Measurements from ENCODE around the gene ATP2A3.

Gene ATP2A3

GRCh38 chr17:3985846-3986245 lies 21.6 kb upstream of the ATP2A3 start:
- H3K4me1 ChIP-seq: peaks cover 38% of the 10 kb centered on the region
- H3K36me3 ChIP-seq: no peaks in the 10 kb centered on the region
- H3K4me2 ChIP-seq: peak overlapping the region; percentile 73
- no peak overlapping the region for H3K9ac ChIP-seq
- no peaks in the 10 kb centered on the region for H4K20me1 ChIP-seq
- 0 out of 2 replicates have a peak, but pooled peaks cover 4% of the 10 kb centered on the region for H3K9me3 ChIP-seq
- H3K27ac ChIP-seq: no peak overlapping the region
- no peak overlapping the region for H3K4me3 ChIP-seq
- no peaks in the 10 kb centered on the region for H3K27me3 ChIP-seq
- TF ChIP-seq Cebpa-rat (IDR thresholded peaks at IDR 0.05): no peak

GRCh38 chr17:3983606-3984484 lies 19.6 kb upstream of the ATP2A3 start:
- Histone ChIP-seq H4K20me1 (no peaks in the 10 kb centered on the region), H3K4me3 (no peak overlapping the region), H3K27me3 (no peaks in the 10 kb centered on the region), H3K4me1 (peaks cover 38% of the 10 kb centered on the region), H3K4me2 (peak overlapping the region; percentile 66), H3K27ac (peak overlapping the region; percentile 18; the same call in 1 of the 2 replicates), H3K9ac (no peak overlapping the region), H3K36me3 (no peaks in the 10 kb centered on the region), H3K9me3 (peaks cover 10% of the 10 kb centered on the region; the same call in 1 of the 2 replicates)
- no peak for TF ChIP-seq Cebpa-rat (IDR thresholded peaks at IDR 0.05)

- H3K27me3 ChIP-seq: no peaks in the 10 kb centered on the region
- peaks cover 38% of the 10 kb centered on the region for H3K4me1 ChIP-seq
- TF ChIP-seq Cebpa-rat (IDR thresholded peaks at IDR 0.05): no peak
- H3K9me3 ChIP-seq: peaks cover 8% of the 10 kb centered on the region; the same call in 1 of the 2 replicates
- no peaks in the 10 kb centered on the region for H4K20me1 ChIP-seq
- no peaks in the 10 kb centered on the region for H3K36me3 ChIP-seq
- no peak overlapping the region for H3K4me3 ChIP-seq
- no peak overlapping the region for H3K27ac ChIP-seq
- no peak overlapping the region for H3K4me2 ChIP-seq
- H3K9ac ChIP-seq: no peak overlapping the region
Measured at GRCh38 chr17:3982541-3983017, 18.3 kb upstream of the ATP2A3 start.

GRCh38 chr17:3982113-3982512 lies 17.9 kb upstream of the ATP2A3 start:
- H3K4me3 ChIP-seq: no peak overlapping the region
- peaks cover 8% of the 10 kb centered on the region; the same call in 1 of the 2 replicates for H3K9me3 ChIP-seq
- no peak overlapping the region for H3K9ac ChIP-seq
- H3K4me1 ChIP-seq: peaks cover 38% of the 10 kb centered on the region
- no peaks in the 10 kb centered on the region for H3K36me3 ChIP-seq
- no peak overlapping the region for H3K27ac ChIP-seq
- H3K4me2 ChIP-seq: no peak overlapping the region
- no peaks in the 10 kb centered on the region for H3K27me3 ChIP-seq
- no peak for TF ChIP-seq Cebpa-rat (IDR thresholded peaks at IDR 0.05)
- no peaks in the 10 kb centered on the region for H4K20me1 ChIP-seq

GRCh38 chr17:3981455-3981854 lies 17.2 kb upstream of the ATP2A3 start:
- TF ChIP-seq Cebpa-rat (IDR thresholded peaks at IDR 0.05): no peak
- H3K27ac ChIP-seq: no peak overlapping the region
- no peaks in the 10 kb centered on the region for H4K20me1 ChIP-seq

GRCh38 chr17:3980381-3981014 lies 16.3 kb upstream of the ATP2A3 start:
- Histone ChIP-seq H3K27me3 (no peaks in the 10 kb centered on the region), H3K4me2 (no peak overlapping the region), H4K20me1 (no peaks in the 10 kb centered on the region), H3K4me3 (no peak overlapping the region), H3K9ac (no peak overlapping the region), H3K27ac (no peak overlapping the region), H3K4me1 (peaks cover 22% of the 10 kb centered on the region), H3K36me3 (no peaks in the 10 kb centered on the region), H3K9me3 (peaks cover 14% of the 10 kb centered on the region)
- no peak for TF ChIP-seq Cebpa-rat (IDR thresholded peaks at IDR 0.05)

More at GRCh38 chr17:3981455-3981854, 17.2 kb upstream of the ATP2A3 start:
- H3K4me1 ChIP-seq: peaks cover 32% of the 10 kb centered on the region
- H3K9ac ChIP-seq: no peak overlapping the region
- H3K36me3 ChIP-seq: no peaks in the 10 kb centered on the region
- no peaks in the 10 kb centered on the region for H3K27me3 ChIP-seq
- H3K4me3 ChIP-seq: no peak overlapping the region
- H3K9me3 ChIP-seq: peaks cover 8% of the 10 kb centered on the region; the same call in 1 of the 2 replicates
- H3K4me2 ChIP-seq: no peak overlapping the region

- no peak overlapping the region for H3K4me3 ChIP-seq
- peaks cover 26% of the 10 kb centered on the region for H3K9me3 ChIP-seq
- no peak overlapping the region for H3K9ac ChIP-seq
- H3K36me3 ChIP-seq: no peaks in the 10 kb centered on the region
- TF ChIP-seq Cebpa-rat (IDR thresholded peaks at IDR 0.05): no peak
- H3K4me1 ChIP-seq: peaks cover 21% of the 10 kb centered on the region
- no peak overlapping the region for H3K27ac ChIP-seq
- H4K20me1 ChIP-seq: no peaks in the 10 kb centered on the region
- H3K4me2 ChIP-seq: no peak overlapping the region
- no peaks in the 10 kb centered on the region for H3K27me3 ChIP-seq
Measured at GRCh38 chr17:3979290-3979611, 15.0 kb upstream of the ATP2A3 start.

GRCh38 chr17:3978421-3979289 lies 14.4 kb upstream of the ATP2A3 start:
- Histone ChIP-seq H3K27me3 (no peaks in the 10 kb centered on the region), H3K4me2 (no peak overlapping the region), H3K36me3 (no peaks in the 10 kb centered on the region), H3K4me3 (no peak overlapping the region), H3K9me3 (peaks cover 28% of the 10 kb centered on the region), H4K20me1 (no peaks in the 10 kb centered on the region), H3K9ac (no peak overlapping the region), H3K27ac (no peak overlapping the region), H3K4me1 (peaks cover 17% of the 10 kb centered on the region)
- no peak for TF ChIP-seq Cebpa-rat (IDR thresholded peaks at IDR 0.05)

GRCh38 chr17:3977387-3977786 lies 13.2 kb upstream of the ATP2A3 start:
- H4K20me1 ChIP-seq: no peaks in the 10 kb centered on the region
- H3K4me1 ChIP-seq: peaks cover 20% of the 10 kb centered on the region
- no peak overlapping the region for H3K9ac ChIP-seq
- no peak overlapping the region for H3K27ac ChIP-seq
- peaks cover 28% of the 10 kb centered on the region for H3K9me3 ChIP-seq
- no peak overlapping the region for H3K4me2 ChIP-seq
- no peaks in the 10 kb centered on the region for H3K27me3 ChIP-seq
- H3K36me3 ChIP-seq: no peaks in the 10 kb centered on the region
- no peak for TF ChIP-seq Cebpa-rat (IDR thresholded peaks at IDR 0.05)
- no peak overlapping the region for H3K4me3 ChIP-seq

Measured in BLaER1 (cell line).